NCI-H2081 (cell line): ENCODE results near the gene FLYWCH1.
"Not testable (repeated sequence)": the region's sequence is repeated elsewhere in the genome, so short reads cannot be mapped to it uniquely, and the experiment has no call there.

Source experiments
- DNase-seq, 2 experiments: peaks; one replicate each; lab custom pipeline; 2025; lab: John Stamatoyannopoulos, UW

FLYWCH1 gene

GRCh38 chr16:2927010-2927646, 15.4 kb downstream of the FLYWCH1 start:
- peak; percentile 82 to 91 for DNase-seq

GRCh38 chr16:2928151-2928550, 16.4 kb downstream of the FLYWCH1 start:
- DNase-seq, result not testable (repeated sequence)

- DNase-seq, result no peak
Observed at GRCh38 chr16:2928796-2929195, 17.1 kb downstream of the FLYWCH1 start.

- DNase-seq, result no peak
Observed at GRCh38 chr16:2929693-2930092, 18.0 kb downstream of the FLYWCH1 start.

- no peak for DNase-seq
Observed at GRCh38 chr16:2930236-2930635, 18.5 kb downstream of the FLYWCH1 start.

- DNase-seq, result not testable (repeated sequence)
Observed at GRCh38 chr16:2931231-2931914, 19.6 kb downstream of the FLYWCH1 start.

- no peak for DNase-seq
Observed at GRCh38 chr16:2933136-2933535, 21.4 kb downstream of the FLYWCH1 start.

- no peak for DNase-seq
Observed at GRCh38 chr16:2933701-2934100, 22.0 kb downstream of the FLYWCH1 start.

GRCh38 chr16:2934450-2934849, 22.7 kb downstream of the FLYWCH1 start:
- DNase-seq, result no peak

GRCh38 chr16:2936436-2937011, 24.8 kb downstream of the FLYWCH1 start:
- no peak for DNase-seq

- no peak for DNase-seq
Observed at GRCh38 chr16:2937170-2937569, 25.4 kb downstream of the FLYWCH1 start.

GRCh38 chr16:2938206-2938605, 26.5 kb downstream of the FLYWCH1 start:
- no peak for DNase-seq

- DNase-seq, result no peak
Observed at GRCh38 chr16:2939968-2940367, 28.2 kb downstream of the FLYWCH1 start.

- no peak for DNase-seq
Observed at GRCh38 chr16:2942045-2942444, 30.3 kb downstream of the FLYWCH1 start.

- not testable (repeated sequence) for DNase-seq
Observed at GRCh38 chr16:2943716-2944115, 32.0 kb downstream of the FLYWCH1 start.

- DNase-seq, result no peak
Observed at GRCh38 chr16:2946649-2947048, 34.9 kb downstream of the FLYWCH1 start.

GRCh38 chr16:2948807-2949704, 37.3 kb downstream of the FLYWCH1 start:
- DNase-seq, result no peak

GRCh38 chr16:2949705-2950352, 38.1 kb downstream of the FLYWCH1 start:
- no peak for DNase-seq

- no peak for DNase-seq
Observed at GRCh38 chr16:2950353-2950724, 38.6 kb downstream of the FLYWCH1 start.

- no peak for DNase-seq
Observed at GRCh38 chr16:2950773-2951172, 39.0 kb downstream of the FLYWCH1 start.

- peak; percentile 84 to 92 for DNase-seq
Observed at GRCh38 chr16:2952679-2953078, 40.9 kb downstream of the FLYWCH1 start.
